Lung microvascular endothelial cell (primary cell): ENCODE measurements around the gene THOP1. TPM values are rescaled to one million over a fixed set of nuclear protein-coding genes. Genes with fewer than 3 reads are reported as not detected.

Source experiments
- DNase-seq, 2 donors: peaks; one replicate each; pipeline versions ENCODE4 v3.0.0 to v3.0.0-alpha.2; 2010; ENCODE audit warnings: low read depth in 2 of 2
- total RNA-seq: library from RNA; depleted of rRNA; stranded (reverse); fragments of >200 nt; gene quantifications from 2 replicates; pipeline ENCODE4 v1.2.1, GENCODE V29; 2014

Gene THOP1
- total RNA-seq, 1 donor from 2014 or later: 26.6 TPM

- no peak for DNase-seq
Observed at GRCh38 chr19:2854849-2855248, 69.5 kb downstream of the THOP1 start.

GRCh38 chr19:2856457-2857050 is 71.3 kb downstream of the THOP1 start:
- no peak for DNase-seq

GRCh38 chr19:2858864-2859263 is 73.6 kb downstream of the THOP1 start:
- DNase-seq: no peak

GRCh38 chr19:2863816-2864215 is 78.5 kb downstream of the THOP1 start:
- no peak for DNase-seq

Other genes with a start within 250 kb of the THOP1 start
- 0.87 and 1.2 TPM in 2 replicates for gene GNG7, start 82.8 kb upstream of the THOP1 start, total RNA-seq
- gene DIRAS1, start 64.1 kb upstream of the THOP1 start, total RNA-seq: under 0.01 and 0.22 TPM in 2 replicates
- gene SLC39A3, start 45.5 kb upstream of the THOP1 start, total RNA-seq: 15.9 and 21.4 TPM in 2 replicates
- gene SGTA, start 2.2 kb upstream of the THOP1 start, total RNA-seq: 26.8 and 28.4 TPM in 2 replicates
- 2.2 and 3.2 TPM in 2 replicates for gene ZNF554, start 34.4 kb downstream of the THOP1 start, total RNA-seq
- 2.2 and 3.0 TPM in 2 replicates for gene ZNF555, start 56.0 kb downstream of the THOP1 start, total RNA-seq
- not detected in 2 replicates for gene ZNF556, start 81.8 kb downstream of the THOP1 start, total RNA-seq
- gene ZNF57, start 115.4 kb downstream of the THOP1 start, total RNA-seq: 2.4 and 3.4 TPM in 2 replicates
- 3.3 and 3.4 TPM in 2 replicates for gene ZNF77, start 159.5 kb downstream of the THOP1 start, total RNA-seq
- 0.99 and 1.1 TPM in 2 replicates for gene TLE6, start 192.1 kb downstream of the THOP1 start, total RNA-seq
- 7.2 and 17.5 TPM in 2 replicates for gene TLE2, start 243.8 kb downstream of the THOP1 start, total RNA-seq